Adrenal gland (tissue), 12 donors: ENCODE measurements around the gene TBX15. TPM values are rescaled to one million over a fixed set of nuclear protein-coding genes. Genes with fewer than 3 reads are reported as not detected.

Experiments used
- DNase-seq, 7 donors: peaks; one replicate each; pipeline ENCODE4 v3.0.0-alpha.2; 2019 to 2020
- H3K27ac ChIP-seq, 5 donors: fragments of 200-600 bp; sonication (generic) in 4 of 5; 1 replicate in 3 of 5; 2 replicates in 2 of 5; pipeline versions ENCODE4 v1.5.1 to v1.8.0; 2016 to 2020; ENCODE audit warnings: mild to moderate bottlenecking in 1 of 5
- H3K27me3 ChIP-seq: fragments of 200-600 bp; 2 replicates; pipeline ENCODE4 v1.8.0; 2021
- H3K36me3 ChIP-seq, 2 donors: fragments of 200-600 bp; replicated peaks in 1 of 2; 1 replicate in 1 of 2; 2 replicates in 1 of 2; pipeline versions ENCODE4 v1.5.1 to v1.8.0; 2018 to 2022
- H3K4me1 ChIP-seq, 2 donors: fragments of 200-600 bp; replicated peaks in 1 of 2; 1 replicate in 1 of 2; 2 replicates in 1 of 2; pipeline versions ENCODE4 v1.5.1 to v1.8.0; 2018 to 2021
- H3K4me3 ChIP-seq, 4 donors: fragments of 200-600 bp; sonication (generic) in 3 of 4; one replicate each; pipeline ENCODE4 v1.5.1; 2016 to 2018
- H3K9me3 ChIP-seq, 3 donors: fragments of 200-600 bp; sonication (generic) in 1 of 3; replicated peaks in 1 of 3; 1 replicate in 2 of 3; 2 replicates in 1 of 3; pipeline versions ENCODE4 v1.5.1 to v1.8.0; 2016 to 2021
- CTCF ChIP-seq, 6 experiments: fragments of 450-650 bp in 4 of 6; fragments of 200-600 bp in 2 of 6; sonication (generic) in 1 of 6; IDR thresholded peaks; 1 replicate in 5 of 6; 2 replicates in 1 of 6; pipeline versions ENCODE4 v1.5.1 to v1.8.0; 2016 to 2021; ENCODE audit warnings: antibody characterized with exemption in 6 of 6, mild to moderate bottlenecking in 2 of 6, moderate library complexity in 1 of 6
- POLR2A ChIP-seq, 2 donors: fragments of 450-650 bp; IDR thresholded peaks; one replicate each; pipeline ENCODE4 v1.6.1; 2017; ENCODE audit warnings: antibody characterized with exemption in 2 of 2, mild to moderate bottlenecking in 2 of 2, moderate library complexity in 1 of 2
- WGBS, 4 donors: extraction: QIAGEN DNeasy Blood & Tissue Kit in 2 of 4; methylation state at CpG; one replicate each; pipeline versions ENCODE4 v1.1.5 to v1.1.7; 2013 to 2017; 5-methylcytosine and 5-hydroxymethylcytosine counted together
- intact Hi-C, 2 donors: fragments of 100-400 bp; cut with DNase I; formaldehyde crosslinking; loops; one replicate each; pipeline versions ENCODE4 v1.14.1 to v1.15.0; 2022 to 2023
- polyA plus RNA-seq, 3 donors: library from polyadenylated mRNA; stranded (reverse); fragments of 200-250 nt in 2 of 3; fragments of 350-450 nt in 1 of 3; fragmentation: Illumina TruSeq in 1 of 3; extraction: RNeasy Lipid Tissue Mini Kit (QIAGEN cat#74804) in 1 of 3; gene quantifications; one replicate each; pipeline ENCODE4 v1.2.3, GENCODE V29; 2013 to 2014
- total RNA-seq, 9 donors: library from RNA; depleted of rRNA in 4 of 9; stranded (reverse); fragments of >200 nt in 4 of 9; fragments of 120-200 nt in 1 of 9; fragmentation: NEBNext Ultra II Directional in 1 of 9; extraction: Animal tissue kit (Norgen Biotek cat#: 25700) in 1 of 9; gene quantifications; one replicate each; pipeline versions ENCODE4 v1.1.0 to v1.2.4, GENCODE V29; 2013 to 2023
- donor health status: healthy with polysubstance abuse.
- donor health status: Bipolar disorder and iron deficiency.
- donor health status: DM: yes; HTN: yes; CAD: no.
- donor health status: DM: no; HTN: no; CAD: no.
- donor health status: DM: no; HTN: no; CAD: no.
- donor health status: DM: yes; HTN: yes; CAD: no.

The TBX15 gene
- total and polyA plus RNA-seq, 12 donors: 0.06 to 0.48 (median 0.15) TPM; not detected in 2

DNA sequence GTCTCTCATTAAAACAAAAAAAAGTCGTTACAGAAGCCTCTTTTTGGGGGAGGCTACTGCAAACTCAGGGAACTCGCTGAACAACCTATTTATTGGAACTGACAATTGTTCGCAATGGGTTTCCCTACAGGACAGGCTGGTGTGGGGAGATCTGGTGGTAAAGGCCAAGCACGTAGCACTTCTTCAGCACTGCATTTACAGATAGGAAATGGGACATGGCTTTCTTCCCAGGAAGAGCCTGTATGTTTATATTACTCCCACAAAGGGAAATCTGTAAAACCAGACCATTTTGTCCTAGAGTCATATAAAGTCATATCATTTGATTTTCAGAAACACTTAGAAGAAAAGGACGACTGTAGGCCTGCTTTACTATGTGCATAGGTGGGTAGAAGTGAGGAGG lies 38.8 kb upstream of the TBX15 start:
- 91 to 95% (median 93%) methylated on average over 5 of the region's 5 CpGs for whole genome bisulfite sequencing, 4 donors
- Histone ChIP-seq H3K4me1 (no peaks in the 10 kb centered on the region), H3K9me3 (no peaks in the 10 kb centered on the region), H3K27me3 (no peaks in the 10 kb centered on the region), H3K27ac (no peak overlapping the region), H3K4me3 (no peak overlapping the region), H3K36me3 (no peaks in the 10 kb centered on the region)
- DNase-seq: no peak
- intact Hi-C loops: no loop called here
- TF ChIP-seq POLR2A (IDR thresholded peaks at IDR 0.05) (no peak), CTCF (IDR thresholded peaks at IDR 0.05) (no peak)

DNA sequence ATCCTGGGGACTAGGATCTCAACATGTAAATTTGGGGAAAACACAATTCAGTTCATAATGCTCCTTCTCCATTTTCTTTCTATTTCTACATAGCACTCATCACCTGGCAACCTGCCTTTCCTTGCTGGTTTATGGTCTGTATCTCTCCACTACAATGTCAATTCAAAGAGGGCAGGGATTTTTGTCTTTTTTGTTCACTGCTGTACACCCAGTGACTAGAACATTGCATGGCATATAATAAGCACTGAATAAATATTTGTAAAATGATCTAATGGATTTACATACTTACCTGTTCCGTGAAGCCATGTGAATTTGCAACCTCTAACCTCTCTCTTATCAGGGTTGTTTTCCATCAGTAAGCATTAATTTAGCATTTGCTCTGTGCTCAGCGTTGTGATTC lies 27.4 kb upstream of the TBX15 start:
- TF ChIP-seq CTCF (IDR thresholded peaks at IDR 0.05) (no peak), POLR2A (IDR thresholded peaks at IDR 0.05) (no peak)
- intact Hi-C loops: no loop called here
- no peak overlapping the region for H3K4me3 ChIP-seq
- DNase-seq: no peak
- H3K27ac ChIP-seq: no peak overlapping the region
- H3K27me3 ChIP-seq: no peaks in the 10 kb centered on the region
- WGBS, 4 donors: 91 to 98% (median 95%) methylated on average over 2 of the region's 2 CpGs
- H3K36me3 ChIP-seq: no peaks in the 10 kb centered on the region
- no peaks in the 10 kb centered on the region for H3K9me3 ChIP-seq
- H3K4me1 ChIP-seq: no peaks in the 10 kb centered on the region

- no peaks in the 10 kb centered on the region for H3K9me3 ChIP-seq
- H3K36me3 ChIP-seq: no peaks in the 10 kb centered on the region
- no peak overlapping the region for H3K4me3 ChIP-seq
- H3K27me3 ChIP-seq: peaks cover 7% of the 10 kb centered on the region
- H3K4me1 ChIP-seq: peaks cover 8 to 12% of the 10 kb centered on the region in 2 donors
- no peak overlapping the region for H3K27ac ChIP-seq
- TF ChIP-seq POLR2A (IDR thresholded peaks at IDR 0.05) (no peak), CTCF (IDR thresholded peaks at IDR 0.05) (no peak)
- intact Hi-C loops: no loop called here
- WGBS, 4 donors: 75 to 91% (median 87%) methylated on average over 5 of the region's 5 CpGs
- DNase-seq: no peak
Measured at GRCh38 chr1:119012383-119012782, 24.2 kb upstream of the TBX15 start.

GRCh38 chr1:119011706-119012105 lies 23.6 kb upstream of the TBX15 start:
- TF ChIP-seq CTCF (IDR thresholded peaks at IDR 0.05) (no peak), POLR2A (IDR thresholded peaks at IDR 0.05) (no peak)
- no peaks in the 10 kb centered on the region for H3K36me3 ChIP-seq
- no peaks in the 10 kb centered on the region for H3K9me3 ChIP-seq
- H3K27me3 ChIP-seq: peaks cover 14% of the 10 kb centered on the region
- 84 to 98% (median 91%) methylated on average over 3 of the region's 3 CpGs for WGBS, 4 donors
- DNase-seq: no peak
- intact Hi-C loops: no loop called here
- peaks cover 8 to 14% of the 10 kb centered on the region in 2 donors for H3K4me1 ChIP-seq
- no peak overlapping the region for H3K4me3 ChIP-seq
- no peak overlapping the region for H3K27ac ChIP-seq
